Measurements from ENCODE around the gene KRI1.
"Not testable (repeated sequence)": the region's sequence is repeated elsewhere in the genome, so short reads cannot be mapped to it uniquely, and the experiment has no call there.

The KRI1 gene

DNA sequence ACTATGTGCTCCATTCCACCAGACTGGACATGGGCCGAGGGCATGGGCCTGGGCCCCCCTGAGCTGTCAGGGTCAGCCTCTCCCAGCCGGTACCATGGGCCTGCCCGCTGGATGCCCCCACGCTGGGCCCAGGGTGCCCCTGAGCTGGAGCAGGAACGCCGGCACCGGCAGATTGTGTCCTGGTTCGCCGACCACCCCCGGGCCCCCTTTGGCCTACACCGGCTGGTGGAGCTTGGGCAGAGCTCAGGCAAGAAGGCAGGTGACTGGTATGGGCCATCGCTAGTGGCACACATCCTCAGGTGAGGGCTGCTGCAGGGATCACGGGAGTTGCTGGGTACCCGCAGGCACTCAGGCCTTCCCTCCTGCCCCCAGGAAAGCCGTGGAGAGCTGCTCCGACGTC, 19.0 kb downstream of the KRI1 start:
- no peak for DNase-seq

GRCh38 chr19:10544753-10545251, 21.0 kb downstream of the KRI1 start:
- DNase-seq: no peak

DNA sequence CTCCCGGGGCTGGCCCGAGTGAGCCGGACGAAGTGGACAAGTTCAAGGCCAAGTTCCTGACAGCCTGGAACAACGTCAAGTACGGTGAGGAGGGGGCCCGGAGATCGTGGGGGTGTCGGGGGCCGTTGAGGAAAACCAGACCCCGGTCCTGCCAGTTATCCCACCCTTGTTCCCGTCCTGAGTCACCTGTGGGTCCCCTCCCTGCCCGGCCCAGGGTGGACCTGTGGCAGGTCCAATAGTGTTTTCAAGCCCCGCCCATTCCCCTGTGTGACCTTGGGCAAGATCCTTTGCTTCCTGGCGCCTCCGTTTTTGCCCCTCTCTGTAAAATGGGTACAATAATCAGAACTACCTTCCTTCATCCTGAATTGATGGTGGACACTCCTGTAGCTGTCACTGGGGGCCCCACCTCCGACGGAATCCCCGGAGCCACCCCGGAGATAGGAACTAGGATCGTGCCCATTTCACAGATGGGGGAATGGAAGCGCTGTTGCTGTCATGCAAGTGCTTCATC, 21.5 kb downstream of the KRI1 start:
- no peak for DNase-seq

GRCh38 chr19:10543420-10544241, 22.2 kb downstream of the KRI1 start, which contains the start of gene ATG4D:
ATG4D (plus strand) TSS chr19:10543904; CDS start chr19:10544091, 187 bp downstream.
- peak; percentile 83 for DNase-seq

- DNase-seq: no peak
These were observed 22.8 kb downstream of the KRI1 start for GRCh38 chr19:10543059-10543419.

- DNase-seq: not testable (repeated sequence)
These were observed 26.8 kb downstream of the KRI1 start for GRCh38 chr19:10539016-10539415.

DNA sequence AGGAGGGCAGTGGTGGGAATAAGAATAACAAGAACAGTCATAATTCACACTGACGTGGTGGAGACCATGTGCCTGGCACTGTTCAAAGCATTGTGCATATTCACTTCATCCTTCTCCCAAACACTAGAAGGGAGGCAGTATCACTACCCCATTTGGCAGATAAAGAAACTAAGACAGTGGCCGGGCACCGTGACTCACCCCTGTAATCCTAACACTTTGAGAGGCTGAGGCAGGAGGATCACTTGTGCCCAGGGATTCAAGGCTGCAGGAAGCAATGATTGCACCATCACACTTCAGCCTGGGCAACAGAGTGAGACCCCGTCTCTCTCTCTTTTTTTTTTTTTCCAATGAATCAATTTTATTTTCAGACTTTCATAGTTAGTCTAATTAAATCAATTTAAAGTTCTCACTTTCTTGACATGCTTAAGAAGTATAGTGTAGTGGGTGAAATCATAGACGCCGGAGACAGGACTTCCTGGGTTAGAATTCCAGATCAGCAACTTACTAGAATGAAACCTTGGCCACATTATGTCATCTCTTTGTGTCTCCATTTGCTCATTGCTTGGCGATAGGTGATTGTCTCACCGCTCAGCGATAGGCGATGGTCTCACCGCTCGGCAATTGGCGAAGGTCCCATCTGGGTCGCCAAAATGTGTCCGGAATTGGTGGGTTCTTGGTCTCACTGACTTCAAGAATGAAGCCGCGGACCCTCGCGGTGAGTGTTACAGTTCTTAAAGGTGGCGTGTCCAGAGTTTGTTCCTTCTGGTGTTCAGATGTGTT, 27.4 kb downstream of the KRI1 start:
- no peak for DNase-seq

GRCh38 chr19:10537668-10538067, 28.1 kb downstream of the KRI1 start:
- DNase-seq: no peak

- DNase-seq: no peak
These were observed 30.2 kb downstream of the KRI1 start for GRCh38 chr19:10535613-10536012.

DNA sequence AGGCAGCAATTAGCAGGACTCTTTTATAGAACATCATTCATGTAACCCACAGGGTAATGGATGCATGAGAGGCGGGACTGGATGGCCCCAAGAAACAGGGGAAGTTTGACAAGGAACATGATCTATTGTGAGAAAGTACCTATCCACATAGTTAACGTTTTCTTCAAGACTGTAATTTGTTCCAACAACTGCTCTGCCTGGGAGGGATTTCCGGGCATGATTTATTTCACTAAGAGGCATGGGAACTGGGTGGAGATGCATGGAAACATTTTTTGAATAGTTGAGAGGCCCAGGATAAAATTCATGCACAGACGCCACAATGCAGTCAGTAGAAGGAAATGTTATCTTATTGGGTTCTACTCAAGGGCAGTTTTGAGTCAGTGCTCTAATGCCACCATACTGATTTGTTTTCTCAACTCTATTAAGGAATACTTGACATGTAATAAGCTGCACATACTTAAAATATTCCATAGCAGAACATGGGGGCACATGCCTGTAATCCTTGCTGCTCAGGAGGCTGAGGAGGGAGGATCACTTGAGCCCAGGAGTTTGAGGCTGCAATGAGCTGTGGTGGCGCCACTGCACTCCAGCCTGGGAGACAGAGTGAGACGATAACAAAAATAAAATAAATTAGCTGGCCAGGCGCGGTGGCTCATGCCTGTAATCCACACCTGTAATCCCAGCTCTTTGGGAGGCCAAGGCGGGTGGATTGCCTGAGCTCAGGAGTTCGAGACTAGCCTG, 32.0 kb downstream of the KRI1 start:
- DNase-seq: no peak

DNA sequence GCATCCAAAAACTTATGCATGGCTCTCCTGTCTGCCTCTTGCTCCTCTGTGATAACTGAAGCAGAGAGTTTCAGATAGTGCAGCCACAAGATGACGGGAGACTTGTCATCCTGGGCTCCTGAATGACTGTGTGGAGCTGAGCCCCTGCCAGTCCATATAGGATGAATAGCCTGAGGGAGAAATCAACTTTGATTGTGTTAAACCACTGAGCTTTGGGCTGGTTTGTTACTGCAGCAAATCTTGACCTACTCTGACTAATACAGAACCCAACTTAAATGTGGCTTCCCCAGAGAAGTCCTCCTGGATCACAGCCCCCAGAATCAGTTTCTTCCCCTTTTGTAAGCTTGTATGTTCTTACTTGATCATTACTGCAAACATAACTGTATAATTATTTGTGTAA, 33.4 kb downstream of the KRI1 start:
- no peak for DNase-seq

DNA sequence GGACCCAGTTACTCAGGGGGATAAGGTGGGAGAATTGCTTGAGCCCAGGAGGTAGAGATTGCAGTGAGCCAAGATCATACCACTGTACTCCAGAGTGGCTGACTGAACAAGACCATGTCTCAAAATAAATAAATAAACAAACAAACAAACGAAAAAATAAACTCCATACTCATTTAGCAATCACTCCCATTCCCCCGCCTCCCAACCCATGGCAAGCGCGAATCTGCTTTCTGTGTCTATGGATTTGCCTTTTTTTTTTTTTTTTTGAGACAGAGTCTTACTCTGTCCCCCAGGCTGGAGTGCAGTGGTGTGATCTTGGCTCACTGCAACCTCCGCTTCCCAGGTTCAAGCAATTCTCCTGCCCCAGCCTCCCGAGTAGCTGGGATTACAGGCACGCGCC, 38.9 kb downstream of the KRI1 start:
- not testable (repeated sequence) for DNase-seq

- DNase-seq: no peak
These were observed 40.2 kb downstream of the KRI1 start for GRCh38 chr19:10525636-10526035.

DNA sequence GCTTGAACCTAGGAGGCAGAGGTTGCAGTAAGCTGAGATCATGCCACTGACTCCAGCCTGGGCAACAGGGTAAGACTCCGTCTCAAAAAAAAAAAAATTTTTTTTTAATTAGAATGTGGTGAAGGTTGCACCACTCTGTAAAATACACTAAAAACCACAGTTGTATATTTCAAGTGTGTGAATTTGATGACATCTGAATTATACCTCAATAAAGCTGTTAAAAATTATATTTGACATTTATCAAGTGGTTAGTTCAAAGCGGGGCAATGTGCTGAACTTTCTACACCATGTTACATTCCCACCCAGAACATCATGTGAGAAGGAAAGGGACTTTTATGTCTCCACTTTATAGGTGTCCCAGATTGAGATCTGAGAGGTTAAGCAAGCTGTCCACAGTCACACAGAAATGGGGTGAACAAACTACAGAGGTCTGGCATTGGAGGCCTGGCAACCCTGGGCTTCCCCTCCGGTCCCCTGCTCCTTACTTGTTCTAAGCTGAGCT, 42.6 kb downstream of the KRI1 start:
- DNase-seq: no peak

DNA sequence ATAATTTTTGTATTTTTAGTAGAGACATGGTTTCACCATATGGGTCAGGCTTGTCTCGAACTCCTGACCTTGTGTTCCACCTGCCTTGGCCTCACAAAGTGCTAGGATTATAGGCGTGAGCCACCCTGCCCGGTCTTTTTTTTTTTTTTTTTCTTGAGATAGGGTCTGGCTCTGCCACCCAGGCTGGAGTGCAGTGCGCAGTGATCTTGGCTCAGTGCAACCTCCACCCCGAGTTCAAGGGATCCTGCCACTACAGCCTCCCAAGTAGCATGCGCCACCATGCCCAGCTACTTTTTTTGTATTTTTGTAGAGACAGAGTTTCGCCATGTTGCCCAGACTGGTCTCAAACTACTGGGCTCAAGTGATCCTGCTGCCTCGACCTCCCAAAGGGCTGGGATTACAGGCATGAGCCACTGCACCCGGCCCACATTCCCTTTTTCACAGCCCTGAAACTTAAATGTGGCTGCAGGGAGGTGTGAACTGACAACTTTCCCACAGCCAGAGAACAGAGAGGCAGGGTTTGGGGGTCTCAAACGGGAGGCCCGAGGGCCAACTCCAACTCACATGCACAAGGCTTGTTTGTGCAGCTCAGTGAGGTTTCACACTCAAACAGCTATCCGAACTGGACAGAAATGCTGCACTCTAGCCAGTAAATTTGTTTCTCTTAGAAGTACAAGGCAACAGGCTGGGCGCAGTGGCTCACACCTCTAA, 44.2 kb downstream of the KRI1 start:
- DNase-seq: no peak

- DNase-seq: no peak
These were observed 45.0 kb downstream of the KRI1 start for GRCh38 chr19:10520652-10521318.

DNA sequence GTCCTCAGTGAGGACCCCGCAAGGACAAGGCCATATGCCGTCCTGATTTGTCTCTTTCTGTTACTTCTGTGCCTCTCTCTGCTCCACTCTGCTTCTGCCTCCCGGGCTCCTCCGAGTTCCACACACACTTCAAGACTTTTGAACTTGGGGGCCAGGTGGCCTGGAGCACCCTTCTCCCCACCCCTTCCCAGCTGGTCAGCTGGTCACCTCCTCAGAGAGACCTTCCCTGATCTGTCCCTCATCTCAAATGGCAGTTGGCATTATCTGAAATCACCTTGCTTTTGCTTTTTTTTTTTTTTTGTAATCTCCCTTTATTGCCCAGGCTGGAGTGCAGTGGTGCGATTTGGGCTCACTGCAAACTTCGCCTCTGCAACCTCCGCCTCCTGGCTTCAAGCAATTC, 46.4 kb downstream of the KRI1 start:
- DNase-seq: no peak

DNA sequence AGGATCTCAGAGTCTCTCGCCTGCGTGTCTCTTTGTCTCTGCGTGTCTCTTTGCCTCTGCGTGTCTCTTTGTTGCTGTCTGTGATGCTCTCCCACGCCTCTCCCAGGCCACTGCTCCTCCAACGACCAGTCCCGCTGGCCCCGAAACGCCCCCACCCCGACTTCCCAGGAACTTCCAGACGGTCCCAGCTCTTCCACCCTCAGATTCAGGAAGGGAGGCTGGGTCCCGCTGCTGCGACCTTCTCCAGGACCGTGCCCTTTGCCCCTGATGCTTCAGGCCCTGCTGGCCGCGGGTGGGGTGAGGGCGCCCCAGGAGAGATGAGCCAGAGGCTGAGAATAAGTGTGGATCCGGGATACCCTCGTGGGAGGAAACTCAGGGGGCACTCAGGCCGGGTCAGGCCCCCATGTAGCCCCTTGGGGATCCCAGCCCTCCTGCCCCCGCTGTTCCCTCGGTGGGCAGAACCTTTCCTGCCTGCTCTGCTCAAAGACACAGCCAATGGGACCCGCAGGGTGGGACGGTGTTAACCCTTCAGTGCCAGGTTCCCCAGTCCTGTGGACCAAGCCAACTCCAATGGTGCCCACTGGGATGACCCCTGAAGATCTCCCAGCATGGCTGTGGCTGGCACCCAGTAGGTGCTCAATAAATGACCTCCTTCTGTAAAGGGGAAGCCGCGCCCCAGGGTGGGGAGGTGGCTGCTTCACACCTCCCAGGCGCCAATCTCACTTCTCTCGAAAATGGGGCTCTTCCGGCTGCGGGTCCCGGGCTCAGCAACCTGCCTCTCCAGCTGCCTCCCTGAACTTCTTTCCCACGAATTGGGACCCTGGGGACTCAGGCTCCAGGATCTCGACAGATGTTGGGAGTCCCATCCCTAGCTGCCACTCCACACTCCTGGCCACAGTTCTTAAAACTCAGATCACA, 47.1 kb downstream of the KRI1 start:
- no peak for DNase-seq

DNA sequence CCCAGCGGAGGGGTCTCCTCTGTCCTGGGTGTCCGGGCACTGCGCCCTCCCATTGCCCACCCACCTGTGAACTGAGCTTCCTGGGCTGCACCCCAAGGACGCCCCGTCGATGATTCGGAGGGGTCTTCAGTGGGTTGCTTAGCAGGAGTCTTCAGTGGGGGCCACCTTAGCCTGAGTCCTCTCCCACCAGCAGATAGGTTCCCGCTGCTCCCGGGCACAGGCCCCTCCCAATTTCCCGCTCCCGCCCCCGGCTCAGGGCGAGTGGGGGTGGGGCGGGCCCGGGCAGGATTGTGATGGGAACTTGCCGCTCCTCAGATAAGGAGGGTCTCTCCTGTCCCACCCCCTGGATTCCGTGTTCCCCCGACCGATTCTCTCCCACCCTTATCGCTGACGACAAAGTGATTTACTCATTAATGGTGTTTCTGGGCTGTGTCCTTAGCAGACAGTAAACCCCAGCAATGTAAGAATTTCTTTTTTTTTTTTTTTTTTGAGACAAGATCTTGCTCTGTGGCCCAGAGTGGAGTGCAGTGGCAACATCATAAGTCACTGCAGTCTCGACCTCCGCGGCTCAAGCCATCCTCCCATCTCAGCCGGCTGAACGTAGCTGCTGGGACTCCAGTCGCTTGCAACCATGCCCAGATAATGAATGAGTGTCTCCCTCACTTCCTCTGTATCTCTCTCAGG, 47.9 kb downstream of the KRI1 start:
- peak; percentile 19 for DNase-seq

- DNase-seq: no peak
These were observed 48.5 kb downstream of the KRI1 start, which contains the start of gene S1PR5 for GRCh38 chr19:10517361-10517759. S1PR5 (minus strand) TSS chr19:10517447; CDS start chr19:10515011, 2,436 bp downstream.
